ENCODE data around the gene PIGBOS1. TPM values are rescaled to one million over a fixed set of nuclear protein-coding genes. Genes with fewer than 3 reads are reported as not detected.

Gene PIGBOS1
- total and polyA plus RNA-seq, 2 experiments from 2014 or later = 9.1 to 16.7 TPM

- TF ChIP-seq ZNF462 (CRISPR knock-in tag; IDR thresholded peaks at IDR 0.05) (no peak), CREB1 (CRISPR knock-in tag; IDR thresholded peaks at IDR 0.05; ENCODE audit: low read depth) (no peak), REST (IDR thresholded peaks at IDR 0.05; ENCODE audit: unreplicated experiment) (no peak)
Observed at GRCh38 chr15:55267401-55268175, 51.3 kb downstream of the PIGBOS1 start (continued).

Other genes starting within 250 kb of the PIGBOS1 start
- 125 and 146 TPM in 2 replicates for gene RSL24D1, start 122.2 kb downstream of the PIGBOS1 start, total RNA-seq (2014; rRNA removed; shearing (Covaris generic))
- 181 and 201 TPM in 2 replicates for gene RSL24D1, start 122.2 kb downstream of the PIGBOS1 start, polyA plus RNA-seq (2016; fragmentation: Nextera tagmentation; extraction: Ambion mirVana)
- gene RAB27A, start 29.3 kb downstream of the PIGBOS1 start, total RNA-seq (2014; rRNA removed; shearing (Covaris generic)) = 3.0 and 5.8 TPM in 2 replicates
- gene RAB27A, start 29.3 kb downstream of the PIGBOS1 start, polyA plus RNA-seq (2016; fragmentation: Nextera tagmentation; extraction: Ambion mirVana) = 2.8 and 3.2 TPM in 2 replicates
- 6.1 and 10.1 TPM in 2 replicates for gene PIGB, start 99 bp upstream of the PIGBOS1 start, total RNA-seq (2014; rRNA removed; shearing (Covaris generic))
- 6.0 and 9.0 TPM in 2 replicates for gene PIGB, start 99 bp upstream of the PIGBOS1 start, polyA plus RNA-seq (2016; fragmentation: Nextera tagmentation; extraction: Ambion mirVana)
- gene CCPG1, start 89.2 kb upstream of the PIGBOS1 start, total RNA-seq (2014; rRNA removed; shearing (Covaris generic)) = 8.6 and 11.1 TPM in 2 replicates
- gene CCPG1, start 89.2 kb upstream of the PIGBOS1 start, polyA plus RNA-seq (2016; fragmentation: Nextera tagmentation; extraction: Ambion mirVana) = 7.5 and 7.7 TPM in 2 replicates
- 3.8 TPM in 1 of 2 replicates, not detected in the other for gene PIERCE2, start 89.4 kb upstream of the PIGBOS1 start, total RNA-seq (2014; rRNA removed; shearing (Covaris generic))
- 2.6 and 3.1 TPM in 2 replicates for gene PIERCE2, start 89.4 kb upstream of the PIGBOS1 start, polyA plus RNA-seq (2016; fragmentation: Nextera tagmentation; extraction: Ambion mirVana)
- gene DNAAF4, start 189.1 kb upstream of the PIGBOS1 start, total RNA-seq (2014; rRNA removed; shearing (Covaris generic)) = 3.2 and 5.0 TPM in 2 replicates
- gene DNAAF4, start 189.1 kb upstream of the PIGBOS1 start, polyA plus RNA-seq (2016; fragmentation: Nextera tagmentation; extraction: Ambion mirVana) = 12.6 and 13.9 TPM in 2 replicates

Data from GM23338 (cell line).